NCI-H2081 (cell line): Measurements from ENCODE around the gene ABHD8.
A peak's percentile ranks its signal among the peaks of the same experiment; 100 is the strongest.

Source experiments
- DNase-seq, 2 experiments: peaks; one replicate each; lab custom pipeline; 2025; lab: John Stamatoyannopoulos, UW

Gene ABHD8

GRCh38 chr19:17321655-17322489 lies 18.6 kb upstream of the ABHD8 start:
- DNase-seq: no peak

DNA sequence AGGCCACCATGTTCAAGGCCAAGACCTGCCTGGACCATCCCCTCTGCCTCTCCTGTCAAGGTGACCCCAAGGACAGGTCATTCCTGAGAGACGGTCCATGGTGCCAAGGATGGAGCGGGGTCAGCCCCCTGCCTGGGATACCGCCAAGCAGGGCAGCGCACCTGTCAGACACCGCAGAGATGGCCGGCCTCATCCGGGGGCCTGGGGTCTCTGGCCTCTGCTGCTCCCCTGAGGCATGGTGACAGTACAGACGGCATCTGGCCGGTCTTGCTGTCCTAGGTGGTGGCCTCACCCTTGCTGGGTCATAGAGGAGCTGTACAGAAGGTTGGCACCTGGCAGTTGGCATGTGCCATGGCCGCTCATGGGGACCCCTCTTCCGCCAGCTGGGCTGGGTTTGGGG lies 17.2 kb upstream of the ABHD8 start:
- DNase-seq: no peak

DNA sequence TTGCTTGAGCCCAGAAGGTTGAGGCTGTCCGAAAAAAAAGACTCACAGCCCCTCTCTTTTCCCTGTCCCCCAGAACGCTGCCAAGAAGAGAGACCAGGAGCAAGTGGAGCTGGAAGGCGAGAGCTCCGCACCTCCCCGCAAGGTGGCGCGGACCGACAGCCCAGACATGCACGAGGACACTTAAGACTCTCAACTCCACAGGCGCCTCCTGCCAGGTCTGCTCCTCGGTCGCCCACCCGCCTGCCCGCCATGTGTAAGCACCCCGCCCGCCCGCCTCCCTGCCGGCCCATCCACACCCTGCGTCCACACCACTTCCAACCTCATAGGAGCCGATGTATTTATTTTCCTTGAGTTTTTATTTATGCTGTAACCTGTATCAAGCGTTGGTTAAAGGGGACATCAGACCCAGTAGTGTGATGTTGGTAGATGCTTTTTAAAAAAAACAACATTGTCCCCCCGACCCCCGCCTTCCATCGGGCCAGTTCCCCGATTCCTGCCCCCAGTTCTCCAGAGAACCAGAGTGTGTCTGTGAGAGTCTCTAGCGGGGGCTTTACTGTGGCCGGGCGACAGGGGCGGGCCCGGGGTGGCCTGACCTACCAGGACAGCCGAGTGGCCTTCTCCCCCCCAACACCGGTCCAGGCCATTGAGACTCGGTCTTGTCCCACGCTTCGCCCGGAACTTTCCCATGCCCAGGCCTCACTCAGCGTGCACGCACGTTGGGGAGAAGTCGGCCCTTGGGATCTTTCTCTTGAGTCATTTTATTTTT lies 16.4 kb upstream of the ABHD8 start:
- DNase-seq: no peak

- DNase-seq: no peak
Measured at GRCh38 chr19:17318966-17319365, 15.7 kb upstream of the ABHD8 start.

GRCh38 chr19:17314007-17314593 lies 10.9 kb upstream of the ABHD8 start:
- DNase-seq: no peak

DNA sequence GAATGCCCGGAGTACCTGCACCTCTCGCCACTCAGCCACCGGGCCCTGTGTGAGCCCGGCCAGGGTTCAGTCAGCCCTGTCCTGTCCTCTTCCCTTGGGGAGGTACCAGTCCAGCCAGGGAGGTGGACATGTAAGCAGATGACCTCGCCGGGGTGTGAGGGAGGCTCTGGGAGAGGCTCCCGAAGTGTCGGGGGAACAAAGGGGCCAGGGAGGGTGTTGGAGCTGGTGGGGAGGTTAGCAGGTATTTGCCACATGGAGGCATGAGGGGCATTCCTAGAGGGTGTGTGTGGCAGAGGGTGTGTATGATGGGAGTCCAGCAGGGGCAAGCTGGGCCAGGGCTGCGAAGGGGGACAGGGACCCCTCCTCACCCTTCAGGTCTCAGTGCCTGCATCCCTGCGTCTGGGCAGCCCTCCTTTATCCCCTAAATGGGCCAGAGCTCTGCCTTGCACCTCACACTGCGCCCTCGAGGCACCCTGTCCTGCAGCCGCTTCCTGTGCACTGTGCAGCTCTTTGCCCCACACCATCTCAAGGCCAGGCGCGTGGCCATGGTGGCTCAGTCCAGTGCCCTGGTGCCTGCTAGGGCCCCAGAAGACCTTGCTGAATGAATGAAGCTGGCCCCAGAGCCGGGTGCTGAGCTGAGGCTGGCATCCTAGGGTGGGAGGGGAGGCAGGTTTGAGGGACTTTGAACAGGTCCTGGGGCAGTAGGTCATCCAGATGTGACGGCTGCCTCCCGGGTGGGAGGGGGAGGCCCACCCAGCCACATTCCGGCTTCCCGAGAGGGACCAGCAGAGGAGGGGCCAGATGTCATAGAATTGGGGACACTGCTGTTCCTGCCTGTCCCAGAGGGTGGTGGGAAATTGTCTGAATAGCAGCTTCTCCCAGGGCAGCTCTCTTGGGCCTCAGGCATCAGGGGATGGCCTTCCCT lies 9.2 kb upstream of the ABHD8 start:
- no peak for DNase-seq

- DNase-seq: no peak
Measured at GRCh38 chr19:17311455-17312188, 8.4 kb upstream of the ABHD8 start.

DNA sequence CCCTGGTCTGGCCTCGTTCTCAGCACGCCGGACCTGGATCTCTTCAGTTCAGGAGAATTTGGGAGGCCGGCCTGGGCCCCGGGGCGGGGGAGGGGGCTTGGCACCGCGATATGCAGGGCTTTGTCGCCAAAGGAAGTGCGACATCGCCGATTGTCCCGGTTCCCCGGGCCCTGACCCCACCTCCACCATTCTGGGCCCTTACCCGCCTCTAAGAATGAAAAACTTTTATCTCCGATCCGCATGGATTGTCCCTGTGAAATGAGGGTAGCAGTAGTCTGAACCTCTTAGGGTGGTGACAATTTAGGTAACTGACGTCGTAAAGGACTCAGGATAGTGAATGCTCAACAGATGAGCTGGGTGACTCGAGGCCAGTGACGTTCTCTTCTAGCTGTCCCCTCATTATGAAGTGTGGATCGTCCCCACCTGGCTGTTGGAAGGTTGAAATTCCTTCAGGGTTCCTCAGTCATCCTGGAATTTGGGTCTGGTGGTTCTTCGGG lies 6.8 kb upstream of the ABHD8 start:
- DNase-seq: no peak

GRCh38 chr19:17309198-17309964 lies 6.2 kb upstream of the ABHD8 start, which contains the start of gene DDA1:
Gene DDA1 (plus strand): TSS chr19:17309563. CDS start chr19:17309655, 92 bp downstream.
- DNase-seq: peak; percentile 99 to 100

- no peak for DNase-seq
Measured at GRCh38 chr19:17307876-17308377, 4.7 kb upstream of the ABHD8 start.

GRCh38 chr19:17306285-17306714 lies 3.1 kb upstream of the ABHD8 start:
- peak in 1 of 2 experiments; percentile 50 for DNase-seq

- DNase-seq: peak; percentile 99 to 100
Measured at GRCh38 chr19:17305517-17306284, 2.5 kb upstream of the ABHD8 start, which contains the start of gene MRPL34. Gene MRPL34 (plus strand): TSS chr19:17305872. CDS start chr19:17305893, 21 bp downstream.

GRCh38 chr19:17305216-17305516 lies 1.9 kb upstream of the ABHD8 start:
- no peak for DNase-seq

DNA sequence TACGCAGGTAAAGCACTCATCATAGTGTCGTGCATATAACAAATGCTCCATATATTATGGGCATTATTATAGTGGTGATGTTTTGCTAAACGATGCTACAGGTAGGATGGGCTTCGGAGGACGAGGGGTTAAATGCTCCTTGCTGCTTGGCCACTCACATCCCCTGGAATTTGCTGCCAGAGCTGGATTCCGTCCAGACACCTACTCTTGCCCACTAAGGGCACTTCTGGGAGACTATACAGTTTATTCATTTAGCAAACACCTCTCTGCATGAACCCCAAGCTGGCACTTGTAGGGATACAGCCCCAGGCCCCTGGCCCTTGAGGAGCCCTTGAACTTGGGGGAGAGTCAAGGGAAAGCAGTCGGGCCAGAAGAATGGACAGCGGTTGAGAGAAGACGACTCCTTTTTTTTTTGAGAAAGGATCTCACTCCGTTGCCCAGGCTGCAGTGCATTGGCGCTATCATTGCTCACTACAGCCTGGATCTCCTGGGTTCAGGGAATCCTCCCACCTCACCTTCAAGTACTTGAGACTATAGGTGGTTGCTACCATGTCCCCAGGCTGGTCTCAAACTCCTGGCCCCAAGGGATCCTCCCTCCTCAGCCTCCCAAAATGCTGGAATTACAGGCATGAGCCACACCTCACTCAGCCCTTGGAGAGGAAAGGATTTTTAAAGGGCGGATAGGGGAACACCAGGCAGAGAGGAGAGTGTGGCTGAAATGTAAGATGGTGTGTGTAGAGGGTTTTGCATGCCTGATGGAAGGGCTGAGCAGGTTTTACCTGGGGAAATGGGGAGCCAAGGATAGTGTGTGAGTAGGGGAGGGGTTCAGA lies 1.4 kb upstream of the ABHD8 start:
- no peak for DNase-seq

DNA sequence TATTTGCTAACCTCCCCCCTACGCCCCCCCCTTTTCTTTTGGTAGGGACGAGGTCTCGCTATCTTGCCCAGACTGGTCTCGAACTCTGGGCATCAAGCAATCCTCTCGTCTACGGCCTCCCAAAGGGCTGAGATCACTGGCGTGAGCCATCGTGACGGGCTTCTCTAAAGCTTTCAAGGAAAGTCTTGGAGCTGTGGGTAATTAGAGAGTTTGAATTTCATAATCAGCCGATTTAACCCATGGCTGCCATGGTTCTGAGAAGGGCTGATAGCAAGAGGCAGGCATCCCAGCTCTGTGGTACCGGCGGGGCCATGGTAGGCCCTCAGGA lies 679 bp upstream of the ABHD8 start:
- DNase-seq: no peak

GRCh38 chr19:17302391-17303166 lies 646 bp downstream of the ABHD8 start:
- DNase-seq: no peak

- DNase-seq: no peak
Measured at GRCh38 chr19:17300992-17301619, 2.1 kb downstream of the ABHD8 start.
